ENCODE data around the gene PACS2.

PACS2 gene

GRCh38 chr14:105411985-105412770 is 97.6 kb downstream of the PACS2 start:
- peak overlapping the region; percentile 65 for H3K4me3 ChIP-seq
- TF ChIP-seq CTCF (IDR thresholded peaks at IDR 0.05): no peak

GRCh38 chr14:105412771-105413543 is 98.4 kb downstream of the PACS2 start:
- no peak for DNase-seq (ENCODE audit: low spot score)
- TF ChIP-seq CTCF (IDR thresholded peaks at IDR 0.05): no peak
- Histone ChIP-seq H3K27ac (no peak overlapping the region), H3K4me3 (no peak overlapping the region)

More at GRCh38 chr14:105411985-105412770, 97.6 kb downstream of the PACS2 start:
- no peak overlapping the region for H3K27ac ChIP-seq
- peak; percentile 74 for DNase-seq (ENCODE audit: low spot score)

- no peak overlapping the region for H3K27ac ChIP-seq
- no peak for DNase-seq (ENCODE audit: low spot score)
- no peak overlapping the region for H3K4me3 ChIP-seq
- TF ChIP-seq CTCF (IDR thresholded peaks at IDR 0.05): no peak
Observed at GRCh38 chr14:105413544-105413886, 99.0 kb downstream of the PACS2 start.

GRCh38 chr14:105414456-105415371 is 100.2 kb downstream of the PACS2 start:
- peak; percentile 83 for DNase-seq (ENCODE audit: low spot score)
- TF ChIP-seq CTCF (IDR thresholded peaks at IDR 0.05): peak; percentile 77
- peak overlapping the region; percentile 78 for H3K4me3 ChIP-seq
- peak overlapping the region; percentile 55 to 76 for H3K27ac ChIP-seq

GRCh38 chr14:105415481-105416428 is 101.2 kb downstream of the PACS2 start:
- DNase-seq (ENCODE audit: low spot score): no peak
- H3K4me3 ChIP-seq: peak overlapping the region; percentile 78
- peak overlapping the region in 1 of 2 donors; percentile 76 for H3K27ac ChIP-seq
- TF ChIP-seq CTCF (IDR thresholded peaks at IDR 0.05): no peak

- no peak overlapping the region for H3K4me3 ChIP-seq
- DNase-seq (ENCODE audit: low spot score): no peak
- TF ChIP-seq CTCF (IDR thresholded peaks at IDR 0.05): no peak
- H3K27ac ChIP-seq: no peak overlapping the region
Observed at GRCh38 chr14:105416671-105417070, 102.1 kb downstream of the PACS2 start.
